ENCODE measurements around the gene DPF3. TPM values are rescaled to one million over a fixed set of nuclear protein-coding genes. Genes with fewer than 3 reads are reported as not detected.

DPF3 gene
- total RNA-seq, 2 donors from 2014 or later = 0.13 to 1.2 TPM

DNA sequence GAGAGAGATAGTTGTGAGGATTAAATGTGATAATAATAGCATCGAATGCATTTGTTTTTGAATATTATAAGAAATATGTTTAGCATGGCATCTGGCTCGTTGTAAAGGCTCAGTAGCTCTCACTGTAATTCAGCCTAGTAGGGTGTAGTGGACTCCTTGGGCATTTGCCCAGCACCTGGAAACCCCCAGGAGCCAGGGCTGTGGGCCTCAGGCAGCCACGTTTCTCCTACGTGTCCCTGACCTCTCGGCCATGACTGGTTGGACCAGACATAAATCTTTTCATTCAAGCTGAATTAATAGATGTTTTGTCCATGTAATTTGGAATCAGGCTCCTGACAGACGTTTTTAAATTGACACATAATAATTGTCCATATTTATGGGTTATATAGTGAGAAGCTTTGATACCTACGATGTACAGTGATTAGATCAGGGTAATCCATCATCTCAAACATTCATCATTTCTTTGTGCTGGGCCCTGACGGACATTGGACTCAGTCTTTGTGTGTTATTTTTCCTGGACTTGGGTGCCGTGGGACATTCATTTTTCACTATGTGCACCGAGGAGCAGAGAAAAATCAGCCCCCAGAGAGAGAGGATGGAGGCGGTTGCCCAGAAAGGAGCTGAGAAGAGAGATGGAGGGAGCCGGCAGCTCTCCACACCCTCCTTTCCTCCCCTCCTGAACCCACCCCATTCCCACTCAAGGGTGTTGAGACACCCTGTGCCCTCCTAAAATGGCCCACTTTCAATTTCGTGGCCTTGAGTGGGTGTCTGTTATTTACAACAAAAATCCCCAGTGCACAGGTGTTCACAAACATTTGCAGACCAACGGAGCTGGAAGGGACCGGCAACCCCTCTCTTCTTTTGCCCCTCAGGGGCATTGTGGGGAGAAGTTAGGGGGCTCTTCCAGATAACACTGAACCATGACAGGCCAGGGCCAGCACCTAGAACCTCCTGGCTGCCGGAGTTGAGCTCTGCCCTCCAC, 296.4 kb downstream of the DPF3 start:
- Mint-ChIP-seq H3K4me1 (peaks cover 40% of the 10 kb centered on the region), H3K27me3 (peaks cover 36% of the 10 kb centered on the region), H3K36me3 (ENCODE audit: low read depth) (no peaks in the 10 kb centered on the region), H3K4me3 (no peak overlapping the region), H3K27ac (no peak overlapping the region)
- H3K9me3 ChIP-seq (ENCODE audit: control insufficient read depth, low read length, poor library complexity, severe bottlenecking) = no peaks in the 10 kb centered on the region
- DNase-seq = no peak
- ATAC-seq = no peak

- no peaks in the 10 kb centered on the region for H3K36me3 Mint-ChIP-seq (ENCODE audit: low read depth)
- H3K9me3 ChIP-seq (ENCODE audit: control insufficient read depth, low read length, poor library complexity, severe bottlenecking) = no peaks in the 10 kb centered on the region
- DNase-seq (no peak), ATAC-seq (no peak)
- no peak overlapping the region for H3K27ac Mint-ChIP-seq
- H3K27me3 Mint-ChIP-seq = peaks cover 32% of the 10 kb centered on the region
- no peak overlapping the region for H3K4me3 Mint-ChIP-seq
- peaks cover 44% of the 10 kb centered on the region for H3K4me1 Mint-ChIP-seq
Measured at GRCh38 chr14:72595152-72595862, 298.6 kb downstream of the DPF3 start.

GRCh38 chr14:72594099-72594901, 299.6 kb downstream of the DPF3 start:
- H3K9me3 ChIP-seq (ENCODE audit: control insufficient read depth, low read length, poor library complexity, severe bottlenecking) = no peaks in the 10 kb centered on the region
- no peaks in the 10 kb centered on the region for H3K36me3 Mint-ChIP-seq (ENCODE audit: low read depth)
- DNase-seq (no peak), ATAC-seq (peak; percentile 94)
- peaks cover 30% of the 10 kb centered on the region for H3K27me3 Mint-ChIP-seq
- H3K4me1 Mint-ChIP-seq = peaks cover 40% of the 10 kb centered on the region
- H3K27ac Mint-ChIP-seq = peak overlapping the region; percentile 66
- H3K4me3 Mint-ChIP-seq = peak overlapping the region; percentile 82

DNA sequence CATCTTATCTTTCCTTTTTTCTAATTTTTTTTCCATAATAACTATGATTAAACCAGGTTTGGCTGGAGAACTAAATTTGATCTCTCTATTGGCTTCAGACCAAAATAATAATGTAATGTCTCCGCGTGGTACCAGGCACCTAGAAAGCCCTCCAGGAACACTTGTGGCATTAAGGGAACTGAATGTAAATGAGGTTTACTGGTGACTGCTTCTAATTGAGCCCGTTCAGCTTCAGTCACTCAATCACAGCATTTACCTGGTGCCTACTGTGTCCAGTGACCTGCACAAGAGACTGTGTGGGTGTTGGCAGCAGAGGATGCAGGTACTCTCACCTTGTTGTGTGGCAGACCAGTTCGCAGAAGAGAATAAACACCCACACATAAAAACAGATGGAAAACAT, 302.5 kb downstream of the DPF3 start:
- Mint-ChIP-seq H3K27ac (peak overlapping the region; percentile 27), H3K4me1 (peaks cover 40% of the 10 kb centered on the region), H3K36me3 (ENCODE audit: low read depth) (no peaks in the 10 kb centered on the region), H3K27me3 (peaks cover 21% of the 10 kb centered on the region), H3K4me3 (no peak overlapping the region)
- ATAC-seq = no peak
- peaks cover 2% of the 10 kb centered on the region for H3K9me3 ChIP-seq (ENCODE audit: control insufficient read depth, low read length, poor library complexity, severe bottlenecking)
- DNase-seq = no peak

DNA sequence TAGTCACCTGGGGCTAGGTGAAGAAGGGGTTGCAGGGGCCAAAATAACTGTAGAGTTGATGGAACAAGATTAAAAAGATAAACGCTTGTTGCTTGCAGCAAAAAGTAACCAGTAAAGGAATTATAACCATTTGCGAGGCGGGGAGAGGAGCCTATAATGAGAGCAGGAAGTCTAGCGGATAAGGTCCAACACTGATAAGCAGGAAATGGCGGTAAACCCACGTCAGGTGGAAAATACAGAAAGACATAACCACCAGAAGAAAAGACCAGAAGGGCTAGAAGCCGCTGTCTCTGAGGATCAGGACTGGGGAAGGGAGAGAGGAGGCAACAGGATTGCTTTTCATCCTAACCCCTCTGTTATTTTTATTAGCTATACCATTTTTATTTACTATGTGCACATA, 303.3 kb downstream of the DPF3 start:
- Mint-ChIP-seq H3K4me1 (peaks cover 38% of the 10 kb centered on the region), H3K4me3 (peak overlapping the region; percentile 64)
- peak; percentile 50 for ATAC-seq

GRCh38 chr14:72589652-72590051, 304.2 kb downstream of the DPF3 start:
- Mint-ChIP-seq H3K4me1 (peaks cover 29% of the 10 kb centered on the region), H3K27ac (no peak overlapping the region), H3K36me3 (ENCODE audit: low read depth) (no peaks in the 10 kb centered on the region), H3K4me3 (no peak overlapping the region), H3K27me3 (peaks cover 17% of the 10 kb centered on the region)
- ATAC-seq (no peak), DNase-seq (no peak)
- peaks cover 2% of the 10 kb centered on the region for H3K9me3 ChIP-seq (ENCODE audit: control insufficient read depth, low read length, poor library complexity, severe bottlenecking)

More for the DNA sequence above, 303.3 kb downstream of the DPF3 start:
- H3K9me3 ChIP-seq (ENCODE audit: control insufficient read depth, low read length, poor library complexity, severe bottlenecking) = peaks cover 2% of the 10 kb centered on the region
- peaks cover 17% of the 10 kb centered on the region for H3K27me3 Mint-ChIP-seq
- no peak overlapping the region for H3K27ac Mint-ChIP-seq
- H3K36me3 Mint-ChIP-seq (ENCODE audit: low read depth) = no peaks in the 10 kb centered on the region
- DNase-seq = no peak

- no peak overlapping the region for H3K27ac Mint-ChIP-seq
- H3K4me3 Mint-ChIP-seq = no peak overlapping the region
- peaks cover 2% of the 10 kb centered on the region for H3K9me3 ChIP-seq (ENCODE audit: control insufficient read depth, low read length, poor library complexity, severe bottlenecking)
- ATAC-seq (no peak), DNase-seq (no peak)
- H3K36me3 Mint-ChIP-seq (ENCODE audit: low read depth) = no peaks in the 10 kb centered on the region
- H3K4me1 Mint-ChIP-seq = peaks cover 21% of the 10 kb centered on the region
- H3K27me3 Mint-ChIP-seq = peaks cover 17% of the 10 kb centered on the region
Measured at GRCh38 chr14:72588521-72588920, 305.4 kb downstream of the DPF3 start.

DNA sequence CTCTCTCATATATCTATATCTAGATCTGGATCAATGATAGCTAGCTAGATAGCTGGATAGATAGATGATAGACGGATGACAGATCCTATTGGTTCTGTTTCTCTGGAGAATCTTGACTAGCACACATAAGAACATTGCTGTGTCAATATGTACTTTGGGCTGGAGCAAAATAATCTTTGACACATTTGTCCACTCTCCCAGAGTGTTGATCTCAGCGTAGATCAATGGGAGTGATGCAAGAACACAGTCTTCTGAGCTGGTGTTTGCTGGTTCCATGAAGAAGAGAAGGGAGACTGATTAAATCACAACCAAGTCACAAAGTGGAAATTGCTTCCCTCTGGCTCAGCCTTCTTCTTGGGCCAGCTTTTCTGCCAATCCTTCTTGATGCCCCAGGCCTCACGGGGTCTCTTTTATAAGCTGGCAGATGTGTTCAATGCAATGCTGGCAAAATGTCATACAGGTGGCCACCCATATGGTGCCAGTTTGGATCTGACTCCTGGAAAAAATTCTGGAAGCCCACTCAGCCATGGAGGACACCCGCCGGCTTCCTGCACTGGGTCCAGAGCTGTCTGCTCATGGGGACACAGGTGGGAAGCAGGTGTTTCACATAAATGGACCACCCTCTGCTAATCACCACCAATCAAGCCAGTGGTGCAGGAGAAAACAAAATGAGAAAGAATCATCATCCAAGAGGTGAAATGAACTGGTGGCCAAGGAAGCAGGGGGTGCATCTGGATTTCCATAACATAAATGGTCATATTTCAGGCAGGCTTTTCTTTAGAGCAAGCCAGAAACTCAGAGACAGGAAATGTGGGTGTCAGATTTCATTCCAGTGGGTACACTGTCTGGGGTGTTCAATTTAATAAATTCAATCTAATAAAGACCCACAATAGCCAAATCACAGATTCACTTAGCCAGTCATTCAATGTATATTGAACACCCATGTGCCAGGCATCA, 310.3 kb downstream of the DPF3 start:
- H3K4me1 Mint-ChIP-seq = no peaks in the 10 kb centered on the region
- ATAC-seq (no peak), DNase-seq (no peak)
- H3K27me3 Mint-ChIP-seq = peaks cover 7% of the 10 kb centered on the region
- no peak overlapping the region for H3K4me3 Mint-ChIP-seq
- H3K27ac Mint-ChIP-seq = no peak overlapping the region
- no peaks in the 10 kb centered on the region for H3K9me3 ChIP-seq (ENCODE audit: control insufficient read depth, low read length, poor library complexity, severe bottlenecking)
- H3K36me3 Mint-ChIP-seq (ENCODE audit: low read depth) = no peaks in the 10 kb centered on the region

GRCh38 chr14:72582582-72582981, 311.3 kb downstream of the DPF3 start:
- H3K4me1 Mint-ChIP-seq = no peaks in the 10 kb centered on the region
- ATAC-seq (no peak), DNase-seq (no peak)
- no peaks in the 10 kb centered on the region for H3K36me3 Mint-ChIP-seq (ENCODE audit: low read depth)
- no peak overlapping the region for H3K4me3 Mint-ChIP-seq
- no peak overlapping the region for H3K27ac Mint-ChIP-seq
- H3K9me3 ChIP-seq (ENCODE audit: control insufficient read depth, low read length, poor library complexity, severe bottlenecking) = no peaks in the 10 kb centered on the region
- H3K27me3 Mint-ChIP-seq = peaks cover 17% of the 10 kb centered on the region

DNA sequence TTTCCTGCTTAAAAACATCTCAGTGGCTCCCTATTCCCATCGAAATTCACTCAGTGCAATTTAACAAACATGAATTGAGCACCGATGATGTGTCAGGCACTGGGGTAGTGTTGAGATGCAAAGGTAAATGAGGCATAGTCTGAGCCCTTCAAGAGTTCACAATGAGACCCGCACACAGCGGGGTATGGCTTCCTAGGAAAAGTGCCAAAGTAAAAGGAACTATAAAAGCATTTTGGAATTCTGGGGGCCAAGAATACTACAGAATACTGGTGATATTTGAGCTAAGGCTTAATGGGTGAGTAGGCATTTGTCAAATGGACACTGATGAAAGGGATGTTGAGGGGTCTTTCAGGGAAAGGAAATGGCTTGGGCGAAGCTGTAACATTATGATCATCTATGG, 315.4 kb downstream of the DPF3 start:
- Mint-ChIP-seq H3K4me1 (peaks cover 2% of the 10 kb centered on the region), H3K27me3 (peaks cover 21% of the 10 kb centered on the region), H3K36me3 (ENCODE audit: low read depth) (no peaks in the 10 kb centered on the region), H3K4me3 (no peak overlapping the region), H3K27ac (no peak overlapping the region)
- no peaks in the 10 kb centered on the region for H3K9me3 ChIP-seq (ENCODE audit: control insufficient read depth, low read length, poor library complexity, severe bottlenecking)
- DNase-seq (no peak), ATAC-seq (no peak)

- DNase-seq (no peak), ATAC-seq (no peak)
- H3K9me3 ChIP-seq (ENCODE audit: control insufficient read depth, low read length, poor library complexity, severe bottlenecking) = no peaks in the 10 kb centered on the region
- Mint-ChIP-seq H3K4me3 (no peak overlapping the region), H3K4me1 (peaks cover 5% of the 10 kb centered on the region), H3K27ac (no peak overlapping the region), H3K27me3 (peaks cover 21% of the 10 kb centered on the region), H3K36me3 (ENCODE audit: low read depth) (peaks cover 2% of the 10 kb centered on the region)
Measured at GRCh38 chr14:72577521-72577920, 316.4 kb downstream of the DPF3 start.

GRCh38 chr14:72576258-72576657, 317.6 kb downstream of the DPF3 start:
- Mint-ChIP-seq H3K36me3 (ENCODE audit: low read depth) (peaks cover 2% of the 10 kb centered on the region), H3K4me1 (peaks cover 7% of the 10 kb centered on the region), H3K4me3 (no peak overlapping the region), H3K27me3 (peaks cover 21% of the 10 kb centered on the region), H3K27ac (no peak overlapping the region)
- DNase-seq = no peak
- no peak for ATAC-seq
- no peaks in the 10 kb centered on the region for H3K9me3 ChIP-seq (ENCODE audit: control insufficient read depth, low read length, poor library complexity, severe bottlenecking)

All from T-helper 17 cell (primary cell).